Small intestine (tissue), 7 donors: ENCODE results near the gene CLCNKB. TPM values are rescaled to one million over a fixed set of nuclear protein-coding genes. Genes with fewer than 3 reads are reported as not detected.
"Not testable (repeated sequence)": the region's sequence is repeated elsewhere in the genome, so short reads cannot be mapped to it uniquely, and the experiment has no call there.

Experiments
- DNase-seq, 2 donors: peaks; one replicate each; pipeline versions ENCODE4 v3.0.0 to v3.0.0-alpha.2; 2013
- FAIRE-seq: peaks from 2 replicates; lab custom pipeline; 2012; peaks lifted over from hg19 to GRCh38; lab: Jason Lieb, UNC
- H3K27ac ChIP-seq, 3 donors: one replicate each; pipeline ENCODE4 v1.5.1; 2013; ENCODE audit warnings: low read length in 2 of 3, mild to moderate bottlenecking in 2 of 3, control low read depth in 1 of 3, inconsistent platforms in 1 of 3, low read depth in 1 of 3, moderate library complexity in 1 of 3
- H3K27me3 ChIP-seq, 3 donors: one replicate each; pipeline ENCODE4 v1.6.1; 2013; ENCODE audit warnings: low read length in 3 of 3, inconsistent platforms in 1 of 3; ENCODE audit not compliant: control insufficient read depth in 3 of 3, insufficient read depth in 3 of 3
- H3K36me3 ChIP-seq, 3 donors: one replicate each; pipeline ENCODE4 v1.6.1; 2013; ENCODE audit warnings: low read length in 3 of 3, inconsistent platforms in 1 of 3, low read depth in 1 of 3, mild to moderate bottlenecking in 1 of 3, moderate library complexity in 1 of 3; ENCODE audit not compliant: control insufficient read depth in 3 of 3, insufficient read depth in 2 of 3
- H3K4me1 ChIP-seq, 3 donors: one replicate each; pipeline ENCODE4 v1.6.1; 2013; ENCODE audit warnings: low read length in 2 of 3, inconsistent platforms in 1 of 3, low read depth in 1 of 3, mild to moderate bottlenecking in 1 of 3, moderate library complexity in 1 of 3; ENCODE audit not compliant: control insufficient read depth in 3 of 3, insufficient read depth in 2 of 3
- H3K4me3 ChIP-seq, 3 donors: one replicate each; pipeline ENCODE4 v1.5.1; 2013; ENCODE audit warnings: low read length in 3 of 3, control low read depth in 1 of 3, inconsistent platforms in 1 of 3, low read depth in 1 of 3, mild to moderate bottlenecking in 1 of 3, moderate library complexity in 1 of 3
- H3K9me3 ChIP-seq, 2 donors: one replicate each; pipeline ENCODE4 v1.6.1; 2013; ENCODE audit warnings: low read depth in 1 of 2, low read length in 1 of 2; ENCODE audit not compliant: control insufficient read depth in 2 of 2, insufficient read depth in 1 of 2
- WGBS, 3 donors: extraction: QIAGEN DNeasy Blood & Tissue Kit; methylation state at CpG; one replicate each; pipeline ENCODE4 v1.1.7; 2013; 5-methylcytosine and 5-hydroxymethylcytosine counted together
- polyA plus RNA-seq, 4 donors: library from polyadenylated mRNA; stranded (reverse) in 3 of 4; unstranded in 1 of 4; fragments of 200-250 nt in 3 of 4; fragments of 120-200 nt in 1 of 4; gene quantifications; one replicate each; pipeline versions ENCODE4 v1.2.1 to v1.2.3, GENCODE V29; 2013
- donor health status: healthy with polysubstance abuse.
- donor health status: control.
- donor health status: control.
- donor health status: Bipolar disorder and iron deficiency.
- donor health status: healthy.

Gene CLCNKB
- polyA plus RNA-seq, 4 donors: 0.04 to 0.19 TPM; not detected in 2

- H3K9me3 ChIP-seq, FAIRE-seq, H3K36me3 ChIP-seq, H3K27me3 ChIP-seq, H3K27ac ChIP-seq, DNase-seq, H3K4me3 ChIP-seq: not testable (repeated sequence)
- 23 to 38% (median 28%) methylated on average over 9 of the region's 10 CpGs for WGBS, 3 donors
- peaks cover 0 to 16% (median 0%) of the 10 kb centered on the region in 3 donors for H3K4me1 ChIP-seq
Measured at GRCh38 chr1:16026302-16026701, 17.3 kb upstream of the CLCNKB start.

GRCh38 chr1:16026723-16027484 is 16.7 kb upstream of the CLCNKB start:
- Histone ChIP-seq H3K4me3 (no peak overlapping the region), H3K9me3 (no peaks in the 10 kb centered on the region), H3K36me3 (no peaks in the 10 kb centered on the region), H3K4me1 (peaks cover 0 to 10% (median 0%) of the 10 kb centered on the region in 3 donors), H3K27ac (no peak overlapping the region), H3K27me3 (peaks cover 3 to 9% (median 7%) of the 10 kb centered on the region in 3 donors)
- WGBS, 3 donors: 6 to 13% (median 12%) methylated on average over 27 to 33 of the region's 33 CpGs
- no peak for FAIRE-seq
- peak in 1 of 2 donors; percentile 30 for DNase-seq

GRCh38 chr1:16028237-16029002 is 15.2 kb upstream of the CLCNKB start:
- Histone ChIP-seq H3K36me3 (no peaks in the 10 kb centered on the region), H3K4me3 (no peak overlapping the region), H3K9me3 (no peaks in the 10 kb centered on the region), H3K27ac (no peak overlapping the region), H3K27me3 (peaks cover 3 to 9% (median 7%) of the 10 kb centered on the region in 3 donors), H3K4me1 (peaks cover 0 to 11% (median 0%) of the 10 kb centered on the region in 3 donors)
- FAIRE-seq: no peak
- 40 to 66% (median 50%) methylated on average over 19 of the region's 19 CpGs for WGBS, 3 donors
- no peak for DNase-seq

- H3K27me3 ChIP-seq, H3K9me3 ChIP-seq, FAIRE-seq, DNase-seq, H3K36me3 ChIP-seq, H3K4me3 ChIP-seq, H3K27ac ChIP-seq: not testable (repeated sequence)
- peaks cover 0 to 11% (median 0%) of the 10 kb centered on the region in 3 donors for H3K4me1 ChIP-seq
- 52 to 78% (median 75%) methylated on average over 6 to 13 of the region's 13 CpGs for WGBS, 3 donors
Measured at GRCh38 chr1:16029003-16029268, 14.6 kb upstream of the CLCNKB start.

- Histone ChIP-seq H3K27me3 (peaks cover 3 to 9% (median 7%) of the 10 kb centered on the region in 3 donors), H3K4me3 (no peak overlapping the region), H3K27ac (no peak overlapping the region), H3K4me1 (peaks cover 0 to 11% (median 0%) of the 10 kb centered on the region in 3 donors), H3K9me3 (no peaks in the 10 kb centered on the region), H3K36me3 (no peaks in the 10 kb centered on the region)
- DNase-seq (no peak), FAIRE-seq (no peak)
- WGBS, 3 donors: 57 to 81% (median 80%) methylated on average over 1 of the region's 1 CpG
Measured at GRCh38 chr1:16029288-16029687, 14.3 kb upstream of the CLCNKB start.

- no peak for DNase-seq
- H3K4me3 ChIP-seq: no peak overlapping the region
- H3K27me3 ChIP-seq: peaks cover 3 to 9% (median 7%) of the 10 kb centered on the region in 3 donors
- no peaks in the 10 kb centered on the region for H3K36me3 ChIP-seq
- FAIRE-seq: no peak
- peaks cover 0 to 11% (median 0%) of the 10 kb centered on the region in 3 donors for H3K4me1 ChIP-seq
- H3K27ac ChIP-seq: no peak overlapping the region
- no peaks in the 10 kb centered on the region for H3K9me3 ChIP-seq
- WGBS, 3 donors: 71 to 87% (median 80%) methylated on average over 8 of the region's 8 CpGs
Measured at GRCh38 chr1:16031551-16031950, 12.0 kb upstream of the CLCNKB start.

GRCh38 chr1:16032388-16033102 is 11.0 kb upstream of the CLCNKB start:
- H3K36me3 ChIP-seq: no peaks in the 10 kb centered on the region
- 30 to 46% (median 38%) methylated on average over 16 to 18 of the region's 18 CpGs for WGBS, 3 donors
- H3K9me3 ChIP-seq: no peaks in the 10 kb centered on the region
- peak; percentile 67 to 83 for DNase-seq
- FAIRE-seq: no peak
- H3K4me1 ChIP-seq: peaks cover 0 to 4% (median 0%) of the 10 kb centered on the region in 3 donors
- H3K27me3 ChIP-seq: peaks cover 3 to 9% (median 7%) of the 10 kb centered on the region in 3 donors
- no peak overlapping the region for H3K4me3 ChIP-seq
- H3K27ac ChIP-seq: no peak overlapping the region

GRCh38 chr1:16033103-16033632 is 10.4 kb upstream of the CLCNKB start:
- FAIRE-seq, H3K9me3 ChIP-seq, H3K4me1 ChIP-seq, DNase-seq, H3K27ac ChIP-seq, H3K4me3 ChIP-seq, H3K27me3 ChIP-seq, H3K36me3 ChIP-seq: not testable (repeated sequence)
- 57 to 68% (median 61%) methylated on average over 6 to 7 of the region's 7 CpGs for WGBS, 3 donors
